Measurements from ENCODE around the gene DDX51.

DDX51 gene

DNA sequence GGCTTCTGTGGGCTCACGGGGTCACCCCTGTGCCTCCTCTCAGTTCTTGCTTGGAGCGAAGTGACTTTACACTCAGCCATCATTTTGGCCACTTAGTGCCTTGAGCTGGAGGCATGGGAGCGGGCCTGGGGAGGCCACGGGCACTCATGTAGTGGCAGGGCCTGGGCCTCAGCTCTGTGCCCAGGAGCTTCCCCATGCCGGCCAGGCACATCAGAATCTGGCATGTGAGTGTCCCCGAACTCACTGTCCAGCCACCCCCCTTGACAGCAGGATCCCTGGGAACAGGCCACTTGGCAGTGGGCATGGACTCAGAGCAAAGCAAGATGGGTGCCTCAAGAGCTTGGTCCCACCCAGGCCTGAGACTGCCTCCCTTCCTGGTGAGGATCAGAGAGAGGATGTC lies 29.5 kb downstream of the DDX51 start:
- TF ChIP-seq, protein P1, sequence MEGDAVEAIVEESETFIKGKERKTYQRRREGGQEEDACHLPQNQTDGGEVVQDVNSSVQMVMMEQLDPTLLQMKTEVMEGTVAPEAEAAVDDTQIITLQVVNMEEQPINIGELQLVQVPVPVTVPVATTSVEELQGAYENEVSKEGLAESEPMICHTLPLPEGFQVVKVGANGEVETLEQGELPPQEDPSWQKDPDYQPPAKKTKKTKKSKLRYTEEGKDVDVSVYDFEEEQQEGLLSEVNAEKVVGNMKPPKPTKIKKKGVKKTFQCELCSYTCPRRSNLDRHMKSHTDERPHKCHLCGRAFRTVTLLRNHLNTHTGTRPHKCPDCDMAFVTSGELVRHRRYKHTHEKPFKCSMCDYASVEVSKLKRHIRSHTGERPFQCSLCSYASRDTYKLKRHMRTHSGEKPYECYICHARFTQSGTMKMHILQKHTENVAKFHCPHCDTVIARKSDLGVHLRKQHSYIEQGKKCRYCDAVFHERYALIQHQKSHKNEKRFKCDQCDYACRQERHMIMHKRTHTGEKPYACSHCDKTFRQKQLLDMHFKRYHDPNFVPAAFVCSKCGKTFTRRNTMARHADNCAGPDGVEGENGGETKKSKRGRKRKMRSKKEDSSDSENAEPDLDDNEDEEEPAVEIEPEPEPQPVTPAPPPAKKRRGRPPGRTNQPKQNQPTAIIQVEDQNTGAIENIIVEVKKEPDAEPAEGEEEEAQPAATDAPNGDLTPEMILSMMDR (IDR thresholded peaks at IDR 0.05; ENCODE audit: low read depth, low read length) = no peak
- Histone ChIP-seq H3K27me3 (no peaks in the 10 kb centered on the region), H3K4me1 (no peaks in the 10 kb centered on the region), H3K4me3 (ENCODE audit: low read depth, low read length) (no peak overlapping the region), H3K9me3 (no peaks in the 10 kb centered on the region), H3K36me3 (peaks cover 31% of the 10 kb centered on the region)
- no peak for DNase-seq

DNA sequence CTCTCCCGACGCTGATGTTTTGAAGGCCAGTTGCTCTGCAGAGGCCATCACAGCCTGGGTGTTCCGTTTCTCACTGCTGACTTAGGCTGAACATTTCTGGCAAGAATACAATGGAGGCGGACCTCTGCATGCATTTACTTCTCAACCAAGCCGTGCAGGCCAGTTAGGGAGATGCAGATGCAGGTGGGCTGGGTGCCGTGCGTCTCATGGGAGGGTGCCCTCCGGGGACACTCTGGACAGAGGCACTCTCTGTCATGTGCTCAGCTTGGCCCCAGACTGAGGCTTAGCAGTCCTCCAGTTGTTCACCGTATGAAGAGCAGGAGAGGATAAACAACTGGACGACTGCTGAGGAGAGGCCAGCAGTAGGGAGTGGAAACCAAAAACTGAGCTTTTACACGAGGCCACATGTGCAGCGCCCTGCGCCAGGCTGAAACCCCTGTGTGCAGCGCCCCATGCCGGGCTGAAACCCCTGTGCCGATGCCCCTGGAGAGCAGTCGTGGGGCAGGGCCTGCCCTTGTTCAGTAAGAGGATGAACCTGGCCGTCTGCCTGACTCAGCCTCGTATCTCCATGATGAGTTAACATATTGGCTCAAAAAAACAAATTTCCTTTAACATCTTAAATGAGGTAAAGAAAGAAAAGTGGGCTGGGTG lies 32.3 kb downstream of the DDX51 start:
- no peaks in the 10 kb centered on the region for H3K4me1 ChIP-seq
- no peak for DNase-seq
- no peaks in the 10 kb centered on the region for H3K9me3 ChIP-seq
- H3K4me3 ChIP-seq (ENCODE audit: low read depth, low read length) = no peak overlapping the region
- peaks cover 38% of the 10 kb centered on the region for H3K36me3 ChIP-seq
- H3K27me3 ChIP-seq = no peaks in the 10 kb centered on the region; the same call in 1 of the 2 replicates
- TF ChIP-seq, protein P1 (IDR thresholded peaks at IDR 0.05; ENCODE audit: low read depth, low read length) = no peak

DNA sequence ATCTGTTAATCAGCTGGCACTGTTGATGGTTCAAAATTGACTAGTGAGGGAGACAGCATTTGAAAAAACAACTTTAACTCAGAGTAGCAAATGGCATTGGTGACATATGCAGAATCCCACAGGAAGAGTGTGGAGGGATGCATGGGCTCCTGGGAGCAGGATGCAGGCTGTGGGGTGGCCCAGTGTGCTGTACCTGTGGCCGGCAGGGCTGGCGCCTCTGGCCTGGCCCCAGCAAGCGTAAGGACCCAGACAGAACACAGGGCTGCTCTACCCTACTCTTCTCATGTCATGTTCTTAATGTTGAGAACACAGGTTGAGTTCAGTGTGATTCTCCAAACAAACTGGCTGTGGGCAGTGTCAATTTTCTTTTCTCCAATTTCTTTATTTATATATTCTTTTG lies 33.4 kb downstream of the DDX51 start:
- TF ChIP-seq, protein P1 (IDR thresholded peaks at IDR 0.05; ENCODE audit: low read depth, low read length) = no peak
- no peaks in the 10 kb centered on the region for H3K9me3 ChIP-seq
- DNase-seq = no peak
- no peaks in the 10 kb centered on the region for H3K4me1 ChIP-seq
- no peaks in the 10 kb centered on the region; the same call in 1 of the 2 replicates for H3K27me3 ChIP-seq
- H3K4me3 ChIP-seq (ENCODE audit: low read depth, low read length) = no peak overlapping the region
- H3K36me3 ChIP-seq = peaks cover 31% of the 10 kb centered on the region

DNA sequence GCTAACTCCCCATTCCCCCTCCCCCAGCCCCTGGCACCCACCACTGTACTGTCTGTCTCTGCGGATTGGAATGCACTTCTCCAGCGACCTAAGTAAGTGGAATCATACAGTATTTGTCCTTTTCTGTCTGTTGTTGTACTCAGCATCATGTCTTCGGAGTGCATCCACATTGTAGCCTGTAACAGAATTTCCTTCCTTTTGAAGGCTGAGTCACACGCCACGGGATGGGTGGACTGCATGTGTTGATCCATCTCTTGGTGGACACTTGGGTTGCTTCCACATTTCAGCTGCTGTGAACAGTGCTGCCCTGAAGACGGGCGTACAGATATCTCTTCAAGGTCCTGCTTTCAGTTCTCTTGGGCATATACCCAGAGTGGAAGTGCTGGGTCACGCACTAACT lies 34.4 kb downstream of the DDX51 start:
- no peak for DNase-seq
- H3K27me3 ChIP-seq = no peaks in the 10 kb centered on the region; the same call in 1 of the 2 replicates
- no peaks in the 10 kb centered on the region for H3K4me1 ChIP-seq
- H3K9me3 ChIP-seq = no peaks in the 10 kb centered on the region
- TF ChIP-seq, protein P1 (IDR thresholded peaks at IDR 0.05; ENCODE audit: low read depth, low read length) = no peak
- H3K4me3 ChIP-seq (ENCODE audit: low read depth, low read length) = no peak overlapping the region
- peaks cover 31% of the 10 kb centered on the region for H3K36me3 ChIP-seq

DNA sequence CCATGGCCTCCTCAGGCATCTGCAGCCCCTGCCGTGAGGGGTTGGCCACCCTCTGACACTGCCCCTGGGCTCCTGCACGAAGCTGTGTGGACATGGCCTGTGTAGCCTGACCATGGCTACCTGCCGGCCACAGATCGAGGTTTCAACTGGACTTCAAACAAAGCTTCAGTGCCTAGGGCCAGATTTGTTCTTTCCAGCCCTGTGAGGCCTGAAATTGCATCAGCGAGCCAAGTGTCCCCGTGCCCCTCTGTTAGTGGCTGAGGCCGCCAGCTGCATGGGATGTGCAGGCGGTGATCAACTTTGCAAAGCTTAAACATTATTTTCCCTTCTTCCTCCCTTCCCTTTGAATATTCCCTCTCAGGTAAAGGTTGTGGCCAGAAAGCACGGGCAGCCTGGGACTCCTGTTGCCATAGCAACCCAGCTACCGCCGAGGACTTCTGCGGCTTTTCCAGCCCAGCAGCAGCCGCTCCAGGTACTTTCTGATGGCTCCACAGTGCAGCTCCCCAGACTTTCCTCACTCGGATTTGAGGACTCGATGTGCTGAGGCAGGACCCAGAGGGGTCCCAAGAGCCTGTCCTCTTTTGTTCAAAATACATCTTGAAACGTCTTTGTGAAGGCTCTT lies 35.8 kb downstream of the DDX51 start:
- H3K36me3 ChIP-seq = peaks cover 23% of the 10 kb centered on the region
- TF ChIP-seq, protein P1 (IDR thresholded peaks at IDR 0.05; ENCODE audit: low read depth, low read length) = no peak
- H3K4me3 ChIP-seq (ENCODE audit: low read depth, low read length) = no peak overlapping the region
- no peaks in the 10 kb centered on the region; the same call in 1 of the 2 replicates for H3K27me3 ChIP-seq
- DNase-seq = no peak
- no peaks in the 10 kb centered on the region for H3K4me1 ChIP-seq
- no peaks in the 10 kb centered on the region for H3K9me3 ChIP-seq

DNA sequence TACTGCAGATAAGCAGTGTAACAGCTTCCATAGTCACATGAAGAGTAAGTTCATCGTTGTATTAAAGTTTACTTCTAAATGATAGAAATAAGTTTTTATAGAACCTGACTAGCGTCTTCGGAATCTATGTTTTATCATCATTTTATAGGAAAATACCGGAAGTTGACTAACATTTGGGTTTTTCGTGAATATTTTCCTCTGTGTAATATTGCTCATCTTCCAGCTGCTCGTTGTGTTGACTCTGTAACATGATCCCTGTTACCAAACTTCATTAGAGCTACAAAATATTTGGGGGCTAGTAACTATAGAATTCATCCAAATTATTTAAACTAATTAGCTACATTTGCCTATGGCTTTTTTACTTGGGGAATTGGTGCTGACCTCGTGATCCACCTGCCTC lies 37.2 kb downstream of the DDX51 start:
- peaks cover 23% of the 10 kb centered on the region for H3K36me3 ChIP-seq
- TF ChIP-seq, protein P1 (IDR thresholded peaks at IDR 0.05; ENCODE audit: low read depth, low read length) = no peak
- H3K4me1 ChIP-seq = no peaks in the 10 kb centered on the region
- H3K4me3 ChIP-seq (ENCODE audit: low read depth, low read length) = no peak overlapping the region
- H3K9me3 ChIP-seq = no peaks in the 10 kb centered on the region
- DNase-seq = no peak
- no peaks in the 10 kb centered on the region; the same call in 1 of the 2 replicates for H3K27me3 ChIP-seq

All from BE2C (cell line).